Lower lobe of right lung (tissue), 2 donors: ENCODE data around the gene PLD5. TPM values are rescaled to one million over a fixed set of nuclear protein-coding genes. Genes with fewer than 3 reads are reported as not detected.

Experiments used
- ATAC-seq, 2 donors: fragments of 200-7000 bp; cut with Tn5 transposase; one replicate each; pipeline ENCODE4 v1.9.1; 2020 to 2022; ENCODE audit warnings: mild to moderate bottlenecking in 2 of 2, moderate library complexity in 2 of 2
- DNase-seq: peaks from one replicate; pipeline ENCODE4 v3.0.0-alpha.2; 2020
- H3K27ac ChIP-seq: fragments of 200-600 bp; one replicate; pipeline ENCODE4 v1.8.0; 2022
- H3K27me3 ChIP-seq: fragments of 200-600 bp; one replicate; pipeline ENCODE4 v1.8.0; 2022; ENCODE audit warnings: low read depth
- H3K36me3 ChIP-seq: fragments of 200-600 bp; one replicate; pipeline ENCODE4 v1.8.0; 2022; ENCODE audit warnings: mild to moderate bottlenecking
- H3K4me1 ChIP-seq: fragments of 200-600 bp; one replicate; pipeline ENCODE4 v1.8.0; 2022
- H3K4me3 ChIP-seq: fragments of 200-600 bp; one replicate; pipeline ENCODE4 v1.8.0; 2022; ENCODE audit warnings: mild to moderate bottlenecking
- H3K9me3 ChIP-seq: fragments of 200-600 bp; one replicate; pipeline ENCODE4 v1.8.0; 2022
- intact Hi-C: fragments of 100-400 bp; cut with DNase I; formaldehyde crosslinking; loops from one replicate; pipeline ENCODE4 v1.11.0; 2022
- total RNA-seq: library from RNA; stranded (reverse); fragmentation: NEBNext Ultra II Directional; extraction: Animal tissue kit (Norgen Biotek cat#: 25700); gene quantifications from one replicate; pipeline ENCODE4 v1.2.1, GENCODE V29; 2021
- TF ChIP-seq, protein P1 (sequence below): fragments of 200-600 bp; IDR thresholded peaks from one replicate; pipeline ENCODE4 v1.8.0; 2022; ENCODE audit warnings: antibody characterized with exemption, mild to moderate bottlenecking
- donor health status: DM: no; HTN: yes; CAD: no; lungs with severe emphysema.

PLD5 gene
- total RNA-seq, 1 donor from 2014 or later = 0.21 TPM

DNA sequence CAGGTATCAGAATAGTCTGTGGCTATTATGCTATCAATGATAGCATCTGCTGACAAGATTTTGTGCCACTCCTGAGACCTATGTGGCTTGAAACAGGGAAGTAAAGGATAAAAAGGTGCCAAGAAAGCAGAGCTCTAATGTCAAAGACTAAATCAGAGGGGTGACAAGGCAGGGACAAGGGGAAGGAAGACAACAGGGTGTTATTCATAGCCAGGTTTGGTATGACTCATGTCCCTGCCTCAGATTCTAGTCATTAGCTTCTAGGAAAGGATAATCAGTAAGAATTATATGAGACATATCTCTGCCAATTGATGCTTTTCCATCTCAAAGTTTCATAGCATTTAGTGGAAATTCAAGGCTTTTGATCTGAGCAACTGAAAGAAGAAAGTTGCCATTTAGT is 31.8 kb upstream of the PLD5 start:
- no peaks in the 10 kb centered on the region for H3K36me3 ChIP-seq
- H3K27ac ChIP-seq = no peak overlapping the region
- no peaks in the 10 kb centered on the region for H3K9me3 ChIP-seq
- ATAC-seq (no peak), DNase-seq (no peak)
- no peaks in the 10 kb centered on the region for H3K4me1 ChIP-seq
- H3K27me3 ChIP-seq = no peaks in the 10 kb centered on the region
- no peak overlapping the region for H3K4me3 ChIP-seq
- intact Hi-C loops = no loop called here
- TF ChIP-seq, protein P1, sequence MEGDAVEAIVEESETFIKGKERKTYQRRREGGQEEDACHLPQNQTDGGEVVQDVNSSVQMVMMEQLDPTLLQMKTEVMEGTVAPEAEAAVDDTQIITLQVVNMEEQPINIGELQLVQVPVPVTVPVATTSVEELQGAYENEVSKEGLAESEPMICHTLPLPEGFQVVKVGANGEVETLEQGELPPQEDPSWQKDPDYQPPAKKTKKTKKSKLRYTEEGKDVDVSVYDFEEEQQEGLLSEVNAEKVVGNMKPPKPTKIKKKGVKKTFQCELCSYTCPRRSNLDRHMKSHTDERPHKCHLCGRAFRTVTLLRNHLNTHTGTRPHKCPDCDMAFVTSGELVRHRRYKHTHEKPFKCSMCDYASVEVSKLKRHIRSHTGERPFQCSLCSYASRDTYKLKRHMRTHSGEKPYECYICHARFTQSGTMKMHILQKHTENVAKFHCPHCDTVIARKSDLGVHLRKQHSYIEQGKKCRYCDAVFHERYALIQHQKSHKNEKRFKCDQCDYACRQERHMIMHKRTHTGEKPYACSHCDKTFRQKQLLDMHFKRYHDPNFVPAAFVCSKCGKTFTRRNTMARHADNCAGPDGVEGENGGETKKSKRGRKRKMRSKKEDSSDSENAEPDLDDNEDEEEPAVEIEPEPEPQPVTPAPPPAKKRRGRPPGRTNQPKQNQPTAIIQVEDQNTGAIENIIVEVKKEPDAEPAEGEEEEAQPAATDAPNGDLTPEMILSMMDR = no peak

DNA sequence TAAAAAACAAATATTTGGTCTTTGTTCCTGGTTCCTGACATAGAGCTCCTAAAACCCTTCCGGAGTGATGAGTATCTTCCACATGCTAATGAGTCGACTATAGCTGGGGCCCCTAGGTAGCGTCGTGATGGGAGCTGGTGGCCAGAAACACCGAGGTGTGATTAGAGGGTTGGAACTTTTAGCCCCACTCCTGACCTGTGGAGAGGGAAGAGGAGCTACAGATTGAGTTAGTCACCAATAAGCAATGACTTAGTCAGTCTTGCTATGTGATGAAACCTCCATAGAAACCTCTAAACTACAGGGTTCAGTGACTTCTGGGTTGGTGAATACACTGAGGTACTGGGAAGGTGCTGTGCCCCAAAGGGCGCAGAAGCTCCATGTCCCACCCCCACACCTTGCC is 30.1 kb upstream of the PLD5 start:
- no peaks in the 10 kb centered on the region for H3K36me3 ChIP-seq
- no peaks in the 10 kb centered on the region for H3K4me1 ChIP-seq
- no peak overlapping the region for H3K27ac ChIP-seq
- no peak for ATAC-seq
- no peaks in the 10 kb centered on the region for H3K9me3 ChIP-seq
- intact Hi-C loops = no loop called here
- TF ChIP-seq, protein P1 = no peak
- H3K4me3 ChIP-seq = no peak overlapping the region
- DNase-seq = no peak
- H3K27me3 ChIP-seq = no peaks in the 10 kb centered on the region

DNA sequence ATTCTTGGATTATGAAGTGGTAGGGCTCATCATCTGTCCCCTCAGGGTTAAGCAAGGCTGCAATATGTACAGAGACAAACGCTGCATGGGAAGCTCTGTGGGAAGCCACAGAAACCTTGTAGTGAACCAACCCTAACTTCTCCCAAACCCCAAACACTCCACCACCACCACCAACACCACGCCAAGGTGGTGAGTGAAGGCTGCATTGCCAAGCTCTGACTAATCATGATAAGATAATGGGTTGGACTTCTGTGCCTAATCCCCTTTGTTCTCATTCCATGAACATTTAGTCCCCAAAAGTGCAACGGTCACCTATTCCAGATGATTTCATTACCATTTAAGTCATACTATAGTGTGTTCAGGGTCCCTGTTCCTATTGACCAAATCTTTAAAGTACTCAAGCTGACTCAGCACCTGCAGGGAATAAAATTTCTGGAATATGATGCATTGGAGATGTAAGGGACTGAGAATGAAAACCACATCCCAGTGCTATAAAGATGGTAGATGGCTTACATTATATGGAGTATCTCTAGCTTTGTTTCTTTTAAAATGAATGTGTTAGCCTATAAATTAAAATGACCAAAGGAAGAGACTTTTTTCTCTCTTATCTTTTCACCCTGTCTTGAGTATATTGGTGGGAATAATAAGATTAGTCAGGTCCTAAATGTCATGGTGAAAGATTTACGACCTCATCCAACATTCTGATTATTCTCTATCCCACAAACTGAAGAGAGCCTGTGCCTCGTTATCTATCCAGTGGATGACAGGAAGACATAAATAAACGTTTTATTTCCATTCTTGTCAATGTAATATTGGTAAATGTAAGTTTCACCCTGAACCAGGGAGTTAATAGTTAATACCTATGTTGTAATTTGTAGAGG is 22.6 kb upstream of the PLD5 start:
- DNase-seq (no peak), ATAC-seq (no peak)
- no peaks in the 10 kb centered on the region for H3K27me3 ChIP-seq
- TF ChIP-seq, protein P1 = no peak
- H3K4me3 ChIP-seq = no peak overlapping the region
- no peaks in the 10 kb centered on the region for H3K36me3 ChIP-seq
- intact Hi-C loops = no loop called here
- H3K4me1 ChIP-seq = no peaks in the 10 kb centered on the region
- H3K27ac ChIP-seq = no peak overlapping the region
- H3K9me3 ChIP-seq = no peaks in the 10 kb centered on the region

DNA sequence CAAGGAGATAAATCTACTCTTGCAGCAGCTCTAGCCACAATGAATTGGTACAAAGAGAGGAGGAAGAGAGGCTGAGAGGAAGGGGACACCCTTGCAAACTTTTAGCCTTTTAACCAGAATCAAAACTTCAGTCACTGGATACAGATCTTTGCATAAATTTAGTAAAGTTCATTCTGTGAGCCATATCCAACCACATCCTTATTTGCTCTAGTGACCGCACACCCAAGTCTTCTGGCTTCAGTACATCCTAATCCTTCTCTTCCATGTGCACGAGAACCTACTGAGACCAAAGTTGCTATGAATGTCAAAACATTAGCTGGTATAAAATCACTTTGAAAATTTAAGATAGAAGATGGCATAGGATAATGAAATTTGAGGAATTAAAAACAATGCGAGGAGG is 21.9 kb upstream of the PLD5 start:
- DNase-seq = no peak
- TF ChIP-seq, protein P1 = no peak
- intact Hi-C loops = no loop called here
- Histone ChIP-seq H3K4me1 (no peaks in the 10 kb centered on the region), H3K9me3 (no peaks in the 10 kb centered on the region), H3K4me3 (no peak overlapping the region), H3K27ac (no peak overlapping the region), H3K36me3 (no peaks in the 10 kb centered on the region), H3K27me3 (no peaks in the 10 kb centered on the region)
- ATAC-seq = no peak

DNA sequence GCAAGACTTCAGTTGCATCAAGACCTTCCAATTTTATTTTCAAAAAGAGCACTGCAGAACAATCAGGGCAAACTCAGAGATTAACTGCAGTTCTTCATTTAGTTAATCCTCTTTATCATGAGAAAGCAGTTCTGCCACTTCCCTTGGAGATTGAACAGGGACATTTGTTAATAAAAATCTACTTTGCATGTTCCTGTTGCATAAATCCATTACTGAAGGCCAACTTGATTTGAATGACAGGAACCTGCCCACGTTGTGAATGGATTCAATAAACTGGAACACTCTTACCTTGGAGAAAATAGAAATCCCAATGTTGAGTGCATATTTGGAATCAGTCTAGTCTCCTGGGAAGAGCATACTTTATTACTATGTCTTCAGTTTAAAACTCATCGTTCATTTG is 19.6 kb upstream of the PLD5 start:
- Histone ChIP-seq H3K27me3 (no peaks in the 10 kb centered on the region), H3K9me3 (no peaks in the 10 kb centered on the region), H3K4me3 (no peak overlapping the region), H3K27ac (no peak overlapping the region), H3K36me3 (no peaks in the 10 kb centered on the region), H3K4me1 (no peaks in the 10 kb centered on the region)
- intact Hi-C loops = no loop called here
- ATAC-seq (no peak), DNase-seq (no peak)
- TF ChIP-seq, protein P1 = no peak
